GM12878 (cell line): ENCODE results near the gene STK17A. TPM values are rescaled to one million over a fixed set of nuclear protein-coding genes. Genes with fewer than 3 reads are reported as not detected.

Source experiments
- ATAC-seq: fragments of 200-7000 bp; cut with Tn5 transposase; 3 replicates; pipeline ENCODE4 v1.9.1; 2020; ENCODE audit warnings: mild to moderate bottlenecking, moderate library complexity
- BruUV-seq: library from RNA; stranded (reverse); fragments of 400-500 nt; replicated peaks from 2 replicates; lab custom pipeline; 2021; lab: Mats Ljungman, UMichigan
- CTCF ChIA-PET: fragments of 300-600 bp; sonication (Branson Sonifier 250); formaldehyde crosslinking; extraction: SDS; loops from one replicate; lab custom pipeline; 2021; ENCODE audit warnings: inconsistent platforms; lab: Yijun Ruan, JAX
- POLR2A ChIA-PET: fragments of 350-600 bp; formaldehyde crosslinking; extraction: SDS; loops from one replicate; lab custom pipeline; 2021; ENCODE audit warnings: inconsistent platforms; lab: Charles Lee
- RAD21 ChIA-PET: fragments of 300-600 bp; sonication (Branson Sonifier 250); formaldehyde crosslinking; loops from one replicate; lab custom pipeline; 2023; ENCODE audit warnings: antibody characterized with exemption; ENCODE audit not compliant: unreplicated experiment; lab: Charles Lee
- SMC1A ChIA-PET: fragments of 300-600 bp; sonication (Branson Sonifier 250); formaldehyde crosslinking; loops from one replicate; lab custom pipeline; 2023; ENCODE audit not compliant: unreplicated experiment, uncharacterized antibody; lab: Charles Lee
- DNase-seq: peaks from one replicate; pipeline ENCODE4 v3.0.0-alpha.2; 2011; ENCODE audit warnings: low read depth, low spot score
- FAIRE-seq: peaks from 3 replicates; lab custom pipeline; 2011; peaks lifted over from hg19 to GRCh38; lab: Jason Lieb, UNC
- H2AFZ ChIP-seq: 2 replicates; pipeline ENCODE4 v1.6.0; 2011; ENCODE audit warnings: low read depth, low read length, control low read depth; ENCODE audit not compliant: control insufficient read depth
- H3K27ac ChIP-seq: 2 replicates; pipeline ENCODE4 v1.5.1; 2011; ENCODE audit warnings: control low read depth; ENCODE audit not compliant: control insufficient read depth, insufficient read depth
- H3K27me3 ChIP-seq, 2 experiments: replicated peaks in 1 of 2; 2 replicates each; pipeline versions ENCODE4 v1.6.0 to v1.6.1; 2011; ENCODE audit warnings: low read length in 1 of 2; ENCODE audit not compliant: control insufficient read depth in 2 of 2, insufficient read depth in 2 of 2
- H3K36me3 ChIP-seq, 2 experiments: 2 replicates each; pipeline ENCODE4 v1.5.1; 2011; ENCODE audit warnings: low read length in 1 of 2; ENCODE audit not compliant: control insufficient read depth in 2 of 2, insufficient read depth in 2 of 2
- H3K4me1 ChIP-seq: 2 replicates; pipeline ENCODE4 v1.6.1; 2011; ENCODE audit warnings: mild to moderate bottlenecking, low read length, moderate library complexity, mixed read lengths; ENCODE audit not compliant: control insufficient read depth, insufficient read depth
- H3K4me2 ChIP-seq: 2 replicates; pipeline ENCODE4 v1.6.0; 2011; ENCODE audit warnings: control low read depth; ENCODE audit not compliant: control insufficient read depth, insufficient read depth
- H3K4me3 ChIP-seq: fragments of 200-600 bp; sonication (generic); 2 replicates; pipeline ENCODE4 v1.5.1; 2016
- H3K79me2 ChIP-seq: 2 replicates; pipeline ENCODE4 v1.6.0; 2011; ENCODE audit warnings: low read length; ENCODE audit not compliant: control insufficient read depth, insufficient read depth
- H3K9ac ChIP-seq: 2 replicates; pipeline ENCODE4 v1.8.0; 2011; ENCODE audit warnings: low read length, control low read depth, mixed read lengths; ENCODE audit not compliant: control insufficient read depth, insufficient read depth
- H3K9me3 ChIP-seq: replicated peaks from 3 replicates; pipeline ENCODE4 v1.5.1; 2011; ENCODE audit warnings: mild to moderate bottlenecking, low read length; ENCODE audit not compliant: control insufficient read depth, insufficient read depth
- H4K20me1 ChIP-seq: 2 replicates; pipeline ENCODE4 v1.6.0; 2011; ENCODE audit not compliant: control insufficient read depth, insufficient read depth
- BCL11A ChIP-seq: IDR thresholded peaks from 2 replicates; pipeline ENCODE4 v1.6.1; 2011; ENCODE audit warnings: low read depth, low read length
- GATAD2B ChIP-seq: fragments of 450-650 bp; conservative IDR thresholded peaks from 2 replicates; pipeline ENCODE4 v1.6.1; 2017; ENCODE audit warnings: low read depth, mild to moderate bottlenecking, moderate library complexity
- IKZF1 ChIP-seq: fragments of 450-650 bp; conservative IDR thresholded peaks from 2 replicates; pipeline ENCODE4 v1.6.1; 2017; ENCODE audit warnings: antibody characterized with exemption, mild to moderate bottlenecking
- MXI1 ChIP-seq: fragments of 150-350 bp; IDR thresholded peaks from 2 replicates; pipeline ENCODE4 v1.6.1; 2011; ENCODE audit warnings: low read depth, mild to moderate bottlenecking, inconsistent platforms, low read length, improper control_type of control experiment
- NFIC ChIP-seq: IDR thresholded peaks from 2 replicates; pipeline ENCODE4 v1.6.1; 2012; ENCODE audit warnings: low read depth, mild to moderate bottlenecking, inconsistent platforms, low read length, moderate library complexity
- RAD51 ChIP-seq: fragments of 450-650 bp; IDR thresholded peaks from 2 replicates; pipeline ENCODE4 v1.6.1; 2016; ENCODE audit warnings: moderate library complexity, mild to moderate bottlenecking, inconsistent platforms
- SPI1 ChIP-seq: IDR thresholded peaks from 2 replicates; pipeline ENCODE4 v1.6.1; 2011; ENCODE audit warnings: low read depth, mild to moderate bottlenecking, low read length, moderate library complexity, borderline replicate concordance; ENCODE audit not compliant: insufficient read depth
- ZNF384 ChIP-seq: IDR thresholded peaks from 2 replicates; pipeline ENCODE4 v1.6.1; 2012; ENCODE audit warnings: low read depth, mild to moderate bottlenecking, low read length, improper control_type of control experiment, borderline replicate concordance
- in situ Hi-C: fragments of 300-500 bp; cut with MboI; formaldehyde crosslinking; loops from 9 replicates; pipeline ENCODE4 v1.14.3; 2018; ENCODE audit warnings: mixed read lengths
- intact Hi-C: fragments of 100-400 bp; cut with micrococcal nuclease; formaldehyde crosslinking; loops from one replicate; pipeline ENCODE4 v1.14.2; 2022; ENCODE audit not compliant: unreplicated experiment
- polyA plus RNA-seq, 11 experiments: library from polyadenylated mRNA; depleted of rRNA in 4 of 11; unstranded in 6 of 11; stranded (reverse) in 5 of 11; fragments of >200 nt; fragmentation: Nextera tagmentation in 4 of 11; fragmentation: Illumina TruSeq in 1 of 11; extraction: Ambion mirVana in 4 of 11; extraction: Trizol in 1 of 11; gene quantifications; 1 replicate in 1 of 11; 2 replicates in 10 of 11; pipeline versions ENCODE4 v1.2.1 to v1.2.3, GENCODE V29; 2011 to 2016; ENCODE audit warnings: inconsistent platforms in 2 of 11, missing spikeins in 2 of 11, low read depth in 1 of 11
- total RNA-seq, 4 experiments: library from RNA; depleted of rRNA in 3 of 4; stranded (reverse); fragments of >200 nt in 3 of 4; fragmentation: Illumina TruSeq in 1 of 4; extraction: Trizol in 1 of 4; gene quantifications; 2 replicates each; pipeline versions ENCODE4 v1.2.1 to v1.2.3, GENCODE V29; 2013 to 2021
- TF ChIP-seq, protein P1 (sequence below): fragments of 450-650 bp; formaldehyde crosslinking; IDR thresholded peaks from 2 replicates; pipeline ENCODE4 v1.4.0; 2020; ENCODE audit warnings: mild to moderate bottlenecking, moderate library complexity
- TF ChIP-seq, protein P2 (sequence below): fragments of 450-650 bp; formaldehyde crosslinking; IDR thresholded peaks from 2 replicates; pipeline ENCODE4 v1.5.0; 2022; ENCODE audit warnings: mild to moderate bottlenecking, missing genetic modification characterization
- TF ChIP-seq, protein P3 (sequence below): IDR thresholded peaks from 2 replicates; pipeline ENCODE4 v1.6.1; 2011; ENCODE audit warnings: low read depth, mild to moderate bottlenecking, low read length, moderate library complexity, borderline replicate concordance; ENCODE audit errors: extremely low read depth
- TF ChIP-seq, protein P4 (sequence below): fragments of 450-650 bp; IDR thresholded peaks from 2 replicates; pipeline ENCODE4 v1.6.1; 2017; ENCODE audit warnings: mild to moderate bottlenecking, low read depth, inconsistent platforms; ENCODE audit not compliant: poor library complexity, severe bottlenecking

The STK17A gene
- total and polyA plus RNA-seq, 10 of the 15 experiments (the other 5 are each of a cell fraction or from before 2014, with no cell fraction given), result 18.5 to 91.6 (median 70.8) TPM

DNA sequence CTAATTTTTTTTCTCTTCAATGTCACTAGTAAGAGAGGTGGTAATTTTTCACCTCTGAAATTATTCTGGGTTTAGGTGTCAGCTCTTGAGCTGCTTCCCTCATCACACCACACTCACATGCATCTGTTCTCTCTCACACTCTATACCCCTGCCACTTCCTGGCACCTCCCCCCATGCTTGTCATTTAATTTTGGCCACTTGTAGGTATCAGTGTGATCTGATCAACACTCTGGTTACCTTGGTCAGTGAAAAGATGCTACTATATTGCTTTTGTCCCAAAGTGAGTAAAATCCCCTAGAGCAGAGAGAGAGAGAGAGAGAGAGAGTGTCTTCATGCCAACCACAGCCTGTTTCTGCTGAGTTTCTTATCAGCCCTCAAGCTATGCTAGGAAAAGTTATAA, 42.5 kb downstream of the STK17A start:
- peaks cover 5 to 23% of the 10 kb centered on the region in 2 experiments; a peak in 3 of 4 replicates for H3K36me3 ChIP-seq
- H3K9me3 ChIP-seq, result no peaks in the 10 kb centered on the region
- peak overlapping the region; percentile 28; the same call in 1 of the 2 replicates for H3K4me2 ChIP-seq
- in situ Hi-C loops (no loop called here), intact Hi-C loops (loop anchor here (2.0 to 5.0 kb wide), 3 partner anchors 39 to 212 kb away; no protein-coding TSS in a partner anchor)
- DNase-seq (no peak), ATAC-seq (peak; percentile 88), FAIRE-seq (peak; percentile 61)
- H3K79me2 ChIP-seq, result peaks cover 53% of the 10 kb centered on the region
- no peak overlapping the region for H3K9ac ChIP-seq
- no peaks in the 10 kb centered on the region for H3K27me3 ChIP-seq
- H2AFZ ChIP-seq, result no peak overlapping the region
- no peaks in the 10 kb centered on the region; the same call in 1 of the 2 replicates for H4K20me1 ChIP-seq
- peak overlapping the region; percentile 25; the same call in 1 of the 2 replicates for H3K27ac ChIP-seq
- peaks cover 28% of the 10 kb centered on the region for H3K4me1 ChIP-seq
- BruUV-seq, result no TSS peak
- no peak overlapping the region for H3K4me3 ChIP-seq
- ChIA-PET POLR2A (interaction anchor here (0.6 to 1.6 kb wide), 3 partner anchors 23 to 41 kb away, joined by 3 to 8 read pairs (median 4); no protein-coding TSS in a partner anchor), CTCF (interaction anchor here (0.6 to 2.5 kb wide), 8 partner anchors 21 to 209 kb away, joined by 3 to 22 read pairs (median 5); partner anchors contain the start of gene STK17A), SMC1A (interaction anchor here (0.8 to 10.9 kb wide), 9 partner anchors 11 to 74 kb away, joined by 3 to 146 read pairs (median 7); partner anchors contain the start of gene STK17A), RAD21 (interaction anchor here (0.9 to 2.3 kb wide), 7 partner anchors 23 to 75 kb away, joined by 3 to 23 read pairs (median 8); partner anchors contain the start of gene STK17A)
- TF ChIP-seq MXI1, result peak; percentile 40
- no peak for TF ChIP-seq NFIC
- TF ChIP-seq, protein P1, sequence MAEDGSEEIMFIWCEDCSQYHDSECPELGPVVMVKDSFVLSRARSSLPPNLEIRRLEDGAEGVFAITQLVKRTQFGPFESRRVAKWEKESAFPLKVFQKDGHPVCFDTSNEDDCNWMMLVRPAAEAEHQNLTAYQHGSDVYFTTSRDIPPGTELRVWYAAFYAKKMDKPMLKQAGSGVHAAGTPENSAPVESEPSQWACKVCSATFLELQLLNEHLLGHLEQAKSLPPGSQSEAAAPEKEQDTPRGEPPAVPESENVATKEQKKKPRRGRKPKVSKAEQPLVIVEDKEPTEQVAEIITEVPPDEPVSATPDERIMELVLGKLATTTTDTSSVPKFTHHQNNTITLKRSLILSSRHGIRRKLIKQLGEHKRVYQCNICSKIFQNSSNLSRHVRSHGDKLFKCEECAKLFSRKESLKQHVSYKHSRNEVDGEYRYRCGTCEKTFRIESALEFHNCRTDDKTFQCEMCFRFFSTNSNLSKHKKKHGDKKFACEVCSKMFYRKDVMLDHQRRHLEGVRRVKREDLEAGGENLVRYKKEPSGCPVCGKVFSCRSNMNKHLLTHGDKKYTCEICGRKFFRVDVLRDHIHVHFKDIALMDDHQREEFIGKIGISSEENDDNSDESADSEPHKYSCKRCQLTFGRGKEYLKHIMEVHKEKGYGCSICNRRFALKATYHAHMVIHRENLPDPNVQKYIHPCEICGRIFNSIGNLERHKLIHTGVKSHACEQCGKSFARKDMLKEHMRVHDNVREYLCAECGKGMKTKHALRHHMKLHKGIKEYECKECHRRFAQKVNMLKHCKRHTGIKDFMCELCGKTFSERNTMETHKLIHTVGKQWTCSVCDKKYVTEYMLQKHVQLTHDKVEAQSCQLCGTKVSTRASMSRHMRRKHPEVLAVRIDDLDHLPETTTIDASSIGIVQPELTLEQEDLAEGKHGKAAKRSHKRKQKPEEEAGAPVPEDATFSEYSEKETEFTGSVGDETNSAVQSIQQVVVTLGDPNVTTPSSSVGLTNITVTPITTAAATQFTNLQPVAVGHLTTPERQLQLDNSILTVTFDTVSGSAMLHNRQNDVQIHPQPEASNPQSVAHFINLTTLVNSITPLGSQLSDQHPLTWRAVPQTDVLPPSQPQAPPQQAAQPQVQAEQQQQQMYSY, result no peak
- TF ChIP-seq BCL11A, result peak; percentile 34; the same call in 1 of the 2 replicates
- TF ChIP-seq GATAD2B, result peak; percentile 54
- TF ChIP-seq, protein P2, sequence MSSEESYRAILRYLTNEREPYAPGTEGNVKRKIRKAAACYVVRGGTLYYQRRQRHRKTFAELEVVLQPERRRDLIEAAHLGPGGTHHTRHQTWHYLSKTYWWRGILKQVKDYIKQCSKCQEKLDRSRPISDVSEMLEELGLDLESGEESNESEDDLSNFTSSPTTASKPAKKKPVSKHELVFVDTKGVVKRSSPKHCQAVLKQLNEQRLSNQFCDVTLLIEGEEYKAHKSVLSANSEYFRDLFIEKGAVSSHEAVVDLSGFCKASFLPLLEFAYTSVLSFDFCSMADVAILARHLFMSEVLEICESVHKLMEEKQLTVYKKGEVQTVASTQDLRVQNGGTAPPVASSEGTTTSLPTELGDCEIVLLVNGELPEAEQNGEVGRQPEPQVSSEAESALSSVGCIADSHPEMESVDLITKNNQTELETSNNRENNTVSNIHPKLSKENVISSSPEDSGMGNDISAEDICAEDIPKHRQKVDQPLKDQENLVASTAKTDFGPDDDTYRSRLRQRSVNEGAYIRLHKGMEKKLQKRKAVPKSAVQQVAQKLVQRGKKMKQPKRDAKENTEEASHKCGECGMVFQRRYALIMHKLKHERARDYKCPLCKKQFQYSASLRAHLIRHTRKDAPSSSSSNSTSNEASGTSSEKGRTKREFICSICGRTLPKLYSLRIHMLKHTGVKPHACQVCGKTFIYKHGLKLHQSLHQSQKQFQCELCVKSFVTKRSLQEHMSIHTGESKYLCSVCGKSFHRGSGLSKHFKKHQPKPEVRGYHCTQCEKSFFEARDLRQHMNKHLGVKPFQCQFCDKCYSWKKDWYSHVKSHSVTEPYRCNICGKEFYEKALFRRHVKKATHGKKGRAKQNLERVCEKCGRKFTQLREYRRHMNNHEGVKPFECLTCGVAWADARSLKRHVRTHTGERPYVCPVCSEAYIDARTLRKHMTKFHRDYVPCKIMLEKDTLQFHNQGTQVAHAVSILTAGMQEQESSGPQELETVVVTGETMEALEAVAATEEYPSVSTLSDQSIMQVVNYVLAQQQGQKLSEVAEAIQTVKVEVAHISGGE, result no peak
- TF ChIP-seq, protein P3, sequence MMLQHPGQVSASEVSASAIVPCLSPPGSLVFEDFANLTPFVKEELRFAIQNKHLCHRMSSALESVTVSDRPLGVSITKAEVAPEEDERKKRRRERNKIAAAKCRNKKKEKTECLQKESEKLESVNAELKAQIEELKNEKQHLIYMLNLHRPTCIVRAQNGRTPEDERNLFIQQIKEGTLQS, result no peak
- TF ChIP-seq, protein P4, sequence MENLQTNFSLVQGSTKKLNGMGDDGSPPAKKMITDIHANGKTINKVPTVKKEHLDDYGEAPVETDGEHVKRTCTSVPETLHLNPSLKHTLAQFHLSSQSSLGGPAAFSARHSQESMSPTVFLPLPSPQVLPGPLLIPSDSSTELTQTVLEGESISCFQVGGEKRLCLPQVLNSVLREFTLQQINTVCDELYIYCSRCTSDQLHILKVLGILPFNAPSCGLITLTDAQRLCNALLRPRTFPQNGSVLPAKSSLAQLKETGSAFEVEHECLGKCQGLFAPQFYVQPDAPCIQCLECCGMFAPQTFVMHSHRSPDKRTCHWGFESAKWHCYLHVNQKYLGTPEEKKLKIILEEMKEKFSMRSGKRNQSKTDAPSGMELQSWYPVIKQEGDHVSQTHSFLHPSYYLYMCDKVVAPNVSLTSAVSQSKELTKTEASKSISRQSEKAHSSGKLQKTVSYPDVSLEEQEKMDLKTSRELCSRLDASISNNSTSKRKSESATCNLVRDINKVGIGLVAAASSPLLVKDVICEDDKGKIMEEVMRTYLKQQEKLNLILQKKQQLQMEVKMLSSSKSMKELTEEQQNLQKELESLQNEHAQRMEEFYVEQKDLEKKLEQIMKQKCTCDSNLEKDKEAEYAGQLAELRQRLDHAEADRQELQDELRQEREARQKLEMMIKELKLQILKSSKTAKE, result peak; percentile 14
- TF ChIP-seq SPI1, result no peak; the same call in 1 of the 2 replicates
- TF ChIP-seq ZNF384, result 0 out of 2 replicates have a peak, but pooled peaks have one; percentile 18
- peak; percentile 59 for TF ChIP-seq IKZF1
- TF ChIP-seq RAD51, result peak; percentile 25; the same call in 1 of the 2 replicates
